Endothelial cell of umbilical vein (primary cell): ENCODE measurements around the gene TULP1. TPM values are rescaled to one million over a fixed set of nuclear protein-coding genes. Genes with fewer than 3 reads are reported as not detected.

Experiments used
- BruUV-seq: library from RNA; stranded (reverse); fragments of 400-500 nt; replicated peaks from 2 replicates; lab custom pipeline; 2021; lab: Mats Ljungman, UMichigan
- CTCF ChIA-PET: fragments of 300-600, 350-600 bp; sonication (Branson Sonifier 250); formaldehyde crosslinking; loops from one replicate; lab custom pipeline; 2021; ENCODE audit warnings: antibody characterized with exemption, inconsistent platforms; lab: Charles Lee
- POLR2A ChIA-PET: fragments of 300-600, 350-600 bp; sonication (Branson Sonifier 250); formaldehyde crosslinking; loops from one replicate; lab custom pipeline; 2021; ENCODE audit warnings: antibody characterized with exemption, inconsistent platforms; lab: Charles Lee
- DNase-seq: peaks from one replicate; pipeline ENCODE4 v3.0.0-alpha.2; 2011; ENCODE audit warnings: low read depth, low spot score
- FAIRE-seq: peaks from 2 replicates; lab custom pipeline; 2011; peaks lifted over from hg19 to GRCh38; lab: Jason Lieb, UNC
- H2AFZ ChIP-seq: 2 replicates; pipeline ENCODE4 v1.6.0; 2012; ENCODE audit warnings: low read depth, low read length, control low read depth, inconsistent platforms
- H3K27ac ChIP-seq: 2 replicates; pipeline ENCODE4 v1.5.1; 2011; ENCODE audit warnings: low read depth, mild to moderate bottlenecking, control low read depth, low read length, moderate library complexity; ENCODE audit not compliant: insufficient read depth
- H3K27me3 ChIP-seq, 2 experiments: 2 replicates each; pipeline versions ENCODE4 v1.6.0 to v1.6.1; 2011; ENCODE audit warnings: low read length in 2 of 2, mixed read lengths in 1 of 2; ENCODE audit not compliant: control insufficient read depth in 2 of 2, insufficient read depth in 2 of 2
- H3K36me3 ChIP-seq, 2 experiments: 2 replicates in 1 of 2; 3 replicates in 1 of 2; pipeline ENCODE4 v1.5.1; 2011; ENCODE audit warnings: low read length in 2 of 2, mild to moderate bottlenecking in 1 of 2, moderate library complexity in 1 of 2; ENCODE audit not compliant: control insufficient read depth in 2 of 2, insufficient read depth in 2 of 2; ENCODE audit errors: extremely low read depth in 1 of 2
- H3K4me1 ChIP-seq: 3 replicates; pipeline ENCODE4 v1.5.1; 2011; ENCODE audit warnings: mild to moderate bottlenecking, low read length; ENCODE audit not compliant: control insufficient read depth, insufficient read depth; ENCODE audit errors: extremely low read depth
- H3K4me2 ChIP-seq: 2 replicates; pipeline ENCODE4 v1.6.1; 2011; ENCODE audit warnings: low read length, control low read depth, mixed read lengths; ENCODE audit not compliant: insufficient read depth
- H3K4me3 ChIP-seq, 3 experiments: fragments of 200-600 bp in 1 of 3; sonication (generic), shearing (Covaris generic) in 1 of 3; replicated peaks in 1 of 3; 2 replicates each; pipeline ENCODE4 v1.5.1; 2011 to 2016; ENCODE audit warnings: control low read depth in 3 of 3, low read length in 3 of 3, mild to moderate bottlenecking in 2 of 3, inconsistent platforms in 1 of 3, low read depth in 1 of 3, moderate library complexity in 1 of 3; ENCODE audit not compliant: insufficient read depth in 1 of 3
- H3K79me2 ChIP-seq: 2 replicates; pipeline ENCODE4 v1.6.0; 2012; ENCODE audit warnings: low read length, inconsistent platforms; ENCODE audit not compliant: control insufficient read depth, insufficient read depth
- H3K9ac ChIP-seq: replicated peaks from 2 replicates; pipeline ENCODE3; 2011; ENCODE audit warnings: low read length, control low read depth; ENCODE audit not compliant: insufficient read depth; ENCODE audit errors: extremely low read depth
- H3K9me1 ChIP-seq: replicated peaks from 3 replicates; pipeline ENCODE4 v1.6.0; 2011; ENCODE audit warnings: mild to moderate bottlenecking, low read length; ENCODE audit not compliant: control insufficient read depth, insufficient read depth; ENCODE audit errors: extremely low read depth
- H3K9me3 ChIP-seq: replicated peaks from 2 replicates; pipeline ENCODE4 v1.5.1; 2012; ENCODE audit warnings: low read length, inconsistent platforms; ENCODE audit not compliant: control insufficient read depth, insufficient read depth
- H4K20me1 ChIP-seq: replicated peaks from 2 replicates; pipeline ENCODE3; 2011; ENCODE audit warnings: mild to moderate bottlenecking, low read length; ENCODE audit not compliant: control insufficient read depth, insufficient read depth; ENCODE audit errors: extremely low read depth
- EZH2 ChIP-seq: IDR thresholded peaks from 2 replicates; pipeline ENCODE4 v1.6.1; 2012; ENCODE audit warnings: borderline replicate concordance, low read depth, mild to moderate bottlenecking, moderate library complexity, low read length, inconsistent platforms; ENCODE audit not compliant: severe bottlenecking
- FOS ChIP-seq: IDR thresholded peaks from 2 replicates; pipeline ENCODE4 v1.6.1; 2011; ENCODE audit warnings: mild to moderate bottlenecking, low read length, moderate library complexity, borderline replicate concordance; ENCODE audit not compliant: insufficient read depth
- GATA2 ChIP-seq: IDR thresholded peaks from 2 replicates; pipeline ENCODE4 v1.7.0; 2011; ENCODE audit warnings: low read depth, mild to moderate bottlenecking, moderate library complexity, mixed read lengths, low read length; ENCODE audit not compliant: insufficient read length, insufficient read depth
- JUN ChIP-seq: IDR thresholded peaks from 2 replicates; pipeline ENCODE4 v1.6.1; 2011; ENCODE audit warnings: borderline replicate concordance, low read depth; ENCODE audit not compliant: insufficient read length, insufficient read depth
- MYC ChIP-seq: IDR thresholded peaks from one replicate; pipeline ENCODE4 v1.6.1; 2011; ENCODE audit warnings: mild to moderate bottlenecking, low read depth, low read length
- POLR2A ChIP-seq: IDR thresholded peaks from 2 replicates; pipeline ENCODE4 v1.6.1; 2012; ENCODE audit warnings: low read depth, mild to moderate bottlenecking, control low read depth, low read length
- POLR2AphosphoS5 ChIP-seq: IDR thresholded peaks from 2 replicates; pipeline ENCODE4 v1.6.1; 2012; ENCODE audit warnings: low read depth, mild to moderate bottlenecking, control low read depth, low read length, moderate library complexity; ENCODE audit not compliant: insufficient read depth
- dilution Hi-C: fragments of 300-500 bp; cut with MboI; formaldehyde crosslinking; loops from one replicate; pipeline ENCODE4 v1.15.0; 2019; ENCODE audit warnings: low sequenced_read_pairs; ENCODE audit not compliant: extremely low pct_ligation_motif_present
- intact Hi-C: fragments of 100-400 bp; cut with micrococcal nuclease; formaldehyde crosslinking; loops from one replicate; pipeline ENCODE4 v1.10.0; 2022
- polyA plus RNA-seq, 4 experiments: library from polyadenylated mRNA; depleted of rRNA in 3 of 4; stranded (reverse) in 3 of 4; unstranded in 1 of 4; fragments of >200 nt; gene quantifications; 2 replicates each; pipeline versions ENCODE4 v1.2.1 to v1.2.3, GENCODE V29; 2011 to 2012; ENCODE audit warnings: missing spikeins in 1 of 4
- total RNA-seq: library from RNA; stranded (reverse); gene quantifications from 2 replicates; pipeline ENCODE4 v1.2.3, GENCODE V29; 2021
- TF ChIP-seq, protein P1 (sequence below), 2 donors: IDR thresholded peaks; 1 replicate in 1 of 2; 2 replicates in 1 of 2; pipeline ENCODE4 v1.5.1; 2011; ENCODE audit warnings: low read length in 2 of 2, mild to moderate bottlenecking in 2 of 2, moderate library complexity in 2 of 2, control low read depth in 1 of 2, inconsistent platforms in 1 of 2, low read depth in 1 of 2; ENCODE audit not compliant: insufficient read depth in 1 of 2; ENCODE audit errors: extremely low read depth in 1 of 2
- TF ChIP-seq, protein P2 (sequence below): IDR thresholded peaks from 2 replicates; pipeline ENCODE4 v1.6.1; 2011; ENCODE audit not compliant: insufficient read depth, insufficient read length

TULP1 gene
- total and polyA plus RNA-seq, 2 donors (not counting 3 experiments of a cell fraction or from before 2014, with no cell fraction given) = not detected

DNA sequence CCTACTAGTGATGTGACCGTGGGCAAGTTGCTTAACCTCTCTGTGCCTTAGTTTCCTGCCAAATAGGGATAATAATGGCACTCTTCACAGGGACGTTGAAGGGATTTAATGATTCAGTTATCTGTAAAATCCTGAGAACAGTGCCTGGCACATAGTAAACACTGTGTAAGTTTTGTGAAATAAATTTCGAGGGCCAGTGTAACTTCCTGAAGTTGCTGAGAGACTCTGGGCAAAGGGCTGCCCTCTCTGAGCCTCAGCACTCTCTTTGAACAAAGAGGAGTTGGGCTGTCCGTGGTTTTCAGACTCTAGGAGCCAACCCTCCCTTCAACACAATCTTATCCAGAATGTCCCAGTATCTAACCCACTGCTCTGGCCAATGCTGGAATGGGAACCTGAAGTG is 13.3 kb downstream of the TULP1 start:
- POLR2A ChIA-PET = no interaction called here
- Histone ChIP-seq H4K20me1 (no peaks in the 10 kb centered on the region), H3K9me1 (no peaks in the 10 kb centered on the region), H3K27me3 (peaks cover 3 to 14% of the 10 kb centered on the region in 2 experiments), H3K79me2 (no peaks in the 10 kb centered on the region), H3K4me2 (no peak overlapping the region), H3K36me3 (no peaks in the 10 kb centered on the region), H3K9me3 (no peaks in the 10 kb centered on the region), H3K4me1 (peaks cover 4% of the 10 kb centered on the region), H3K27ac (no peak overlapping the region), H2AFZ (no peak overlapping the region), H3K4me3 (no peak overlapping the region), H3K9ac (no peak overlapping the region)
- dilution Hi-C loops (no loop called here), intact Hi-C loops (no loop called here)
- BruUV-seq = no TSS peak
- TF ChIP-seq, protein P1, sequence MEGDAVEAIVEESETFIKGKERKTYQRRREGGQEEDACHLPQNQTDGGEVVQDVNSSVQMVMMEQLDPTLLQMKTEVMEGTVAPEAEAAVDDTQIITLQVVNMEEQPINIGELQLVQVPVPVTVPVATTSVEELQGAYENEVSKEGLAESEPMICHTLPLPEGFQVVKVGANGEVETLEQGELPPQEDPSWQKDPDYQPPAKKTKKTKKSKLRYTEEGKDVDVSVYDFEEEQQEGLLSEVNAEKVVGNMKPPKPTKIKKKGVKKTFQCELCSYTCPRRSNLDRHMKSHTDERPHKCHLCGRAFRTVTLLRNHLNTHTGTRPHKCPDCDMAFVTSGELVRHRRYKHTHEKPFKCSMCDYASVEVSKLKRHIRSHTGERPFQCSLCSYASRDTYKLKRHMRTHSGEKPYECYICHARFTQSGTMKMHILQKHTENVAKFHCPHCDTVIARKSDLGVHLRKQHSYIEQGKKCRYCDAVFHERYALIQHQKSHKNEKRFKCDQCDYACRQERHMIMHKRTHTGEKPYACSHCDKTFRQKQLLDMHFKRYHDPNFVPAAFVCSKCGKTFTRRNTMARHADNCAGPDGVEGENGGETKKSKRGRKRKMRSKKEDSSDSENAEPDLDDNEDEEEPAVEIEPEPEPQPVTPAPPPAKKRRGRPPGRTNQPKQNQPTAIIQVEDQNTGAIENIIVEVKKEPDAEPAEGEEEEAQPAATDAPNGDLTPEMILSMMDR (IDR thresholded peaks at IDR 0.05; ENCODE audit: extremely low read depth in 1 of 2, insufficient read depth in 1 of 2, low read depth in 1 of 2, low read length in 2 of 2) = no peak
- TF ChIP-seq JUN = no peak
- no peak for TF ChIP-seq POLR2A
- TF ChIP-seq GATA2 = no peak
- TF ChIP-seq MYC = no peak
- no peak for TF ChIP-seq FOS
- no peak for TF ChIP-seq POLR2AphosphoS5
- no peak for TF ChIP-seq EZH2
- TF ChIP-seq, protein P2, sequence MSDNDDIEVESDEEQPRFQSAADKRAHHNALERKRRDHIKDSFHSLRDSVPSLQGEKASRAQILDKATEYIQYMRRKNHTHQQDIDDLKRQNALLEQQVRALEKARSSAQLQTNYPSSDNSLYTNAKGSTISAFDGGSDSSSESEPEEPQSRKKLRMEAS = no peak
- FAIRE-seq (no peak), DNase-seq (no peak)
- CTCF ChIA-PET = no interaction called here
